Gastrocnemius medialis (tissue), 4 donors: ENCODE results near the gene PTPRB. TPM values are rescaled to one million over a fixed set of nuclear protein-coding genes. Genes with fewer than 3 reads are reported as not detected.

ENCODE experiments used
- ATAC-seq, 2 donors: fragments of 150-250 bp; one replicate each; pipeline ENCODE4 v1.9.1; 2016
- DNase-seq, 2 donors: peaks; one replicate each; pipeline ENCODE4 v3.0.0-alpha.2; 2019
- H3K27ac ChIP-seq, 4 donors: fragments of 200-600 bp; sonication (generic); 1 replicate in 1 of 4; 2 replicates in 3 of 4; pipeline ENCODE4 v1.5.1; 2016 to 2018; ENCODE audit warnings: mild to moderate bottlenecking in 2 of 4, moderate library complexity in 1 of 4
- H3K27me3 ChIP-seq, 3 donors: fragments of 200-600 bp; sonication (generic) in 2 of 3; 1 replicate in 1 of 3; 2 replicates in 2 of 3; pipeline versions ENCODE4 v1.5.1 to v1.6.0; 2016 to 2019; ENCODE audit warnings: mild to moderate bottlenecking in 1 of 3, moderate library complexity in 1 of 3
- H3K36me3 ChIP-seq, 2 donors: fragments of 200-600 bp; sonication (generic) in 1 of 2; one replicate each; pipeline ENCODE4 v1.5.1; 2017 to 2018
- H3K4me1 ChIP-seq, 2 donors: fragments of 200-600 bp; sonication (generic) in 1 of 2; one replicate each; pipeline ENCODE4 v1.5.1; 2016 to 2017; ENCODE audit warnings: mild to moderate bottlenecking in 2 of 2
- H3K4me3 ChIP-seq, 4 donors: fragments of 200-600 bp; sonication (generic) in 3 of 4; 1 replicate in 1 of 4; 2 replicates in 3 of 4; pipeline ENCODE4 v1.5.1; 2016 to 2019; ENCODE audit warnings: mild to moderate bottlenecking in 2 of 4
- H3K9me3 ChIP-seq, 3 donors: fragments of 200-600 bp; sonication (generic) in 2 of 3; 1 replicate in 1 of 3; 2 replicates in 2 of 3; pipeline ENCODE4 v1.5.1; 2016 to 2019
- CTCF ChIP-seq, 5 experiments: fragments of 450-650 bp in 3 of 5; fragments of 200-600 bp in 2 of 5; sonication (generic) in 2 of 5; IDR thresholded peaks in 4 of 5; conservative IDR thresholded peaks in 1 of 5; 1 replicate in 4 of 5; 2 replicates in 1 of 5; pipeline ENCODE4 v1.5.1; 2016 to 2019; ENCODE audit warnings: antibody characterized with exemption in 5 of 5, mild to moderate bottlenecking in 3 of 5, moderate library complexity in 3 of 5
- POLR2A ChIP-seq, 2 donors: fragments of 450-650 bp; IDR thresholded peaks; one replicate each; pipeline ENCODE4 v1.6.1; 2017; ENCODE audit warnings: antibody characterized with exemption in 2 of 2, mild to moderate bottlenecking in 2 of 2, moderate library complexity in 2 of 2
- in situ Hi-C, 4 donors: fragments of 200-750 bp; cut with MboI; loops; one replicate each; pipeline versions ENCODE4 v1.15.0 to v1.8.0; 2017; ENCODE audit warnings: low sequenced_read_pairs in 4 of 4
- intact Hi-C: fragments of 100-400 bp; cut with DNase I; formaldehyde crosslinking; loops from one replicate; pipeline ENCODE4 v1.15.1; 2023; ENCODE audit warnings: low total_unique reads
- total RNA-seq, 4 donors: library from RNA; depleted of rRNA; stranded (reverse); fragments of >200 nt; gene quantifications; one replicate each; pipeline versions ENCODE4 v1.1.0 to v1.2.3, GENCODE V29; 2016

Gene PTPRB
- total RNA-seq, 4 donors from 2014 or later, result 11.7 to 22.7 (median 15.9) TPM

GRCh38 chr12:70608184-70608583 is 29.0 kb downstream of the PTPRB start:
- H3K27me3 ChIP-seq, result peaks cover 0 to 18% (median 5%) of the 10 kb centered on the region in 3 donors
- ATAC-seq, result no peak
- H3K4me1 ChIP-seq, result peaks cover 0 to 3% of the 10 kb centered on the region in 2 donors
- peak overlapping the region in 3 of 4 donors; percentile 63 to 72 (median 70) for H3K27ac ChIP-seq
- H3K4me3 ChIP-seq, result peak overlapping the region; percentile 50 to 59 (median 54)
- intact Hi-C loops (no loop called here), in situ Hi-C loops (no loop called here)
- no peak for DNase-seq
- no peaks in the 10 kb centered on the region for H3K36me3 ChIP-seq
- TF ChIP-seq POLR2A (IDR thresholded peaks at IDR 0.05) (no peak), CTCF (IDR thresholded peaks at IDR 0.05 in 4 of 5, conservative IDR thresholded peaks at IDR 0.05 in 1 of 5) (no peak)
- no peaks in the 10 kb centered on the region for H3K9me3 ChIP-seq

GRCh38 chr12:70607107-70607506 is 30.1 kb downstream of the PTPRB start:
- H3K9me3 ChIP-seq, result no peaks in the 10 kb centered on the region
- TF ChIP-seq POLR2A (IDR thresholded peaks at IDR 0.05), result no peak
- no peak for TF ChIP-seq CTCF (IDR thresholded peaks at IDR 0.05 in 4 of 5, conservative IDR thresholded peaks at IDR 0.05 in 1 of 5)
- in situ Hi-C loops, result no loop called here
- H3K4me1 ChIP-seq, result peaks cover 0 to 3% of the 10 kb centered on the region in 2 donors
- intact Hi-C loops, result no loop called here
- peak overlapping the region; percentile 50 to 59 (median 54) for H3K4me3 ChIP-seq
- ATAC-seq, result no peak
- no peaks in the 10 kb centered on the region for H3K36me3 ChIP-seq
- no peak for DNase-seq
- peaks cover 0 to 18% (median 5%) of the 10 kb centered on the region in 3 donors for H3K27me3 ChIP-seq
- H3K27ac ChIP-seq, result peak overlapping the region; percentile 36 to 72 (median 66)

- peak overlapping the region; percentile 30 to 55 (median 40) for H3K4me3 ChIP-seq
Observed at GRCh38 chr12:70605976-70606375, 31.3 kb downstream of the PTPRB start.

GRCh38 chr12:70604662-70605061 is 32.6 kb downstream of the PTPRB start:
- intact Hi-C loops, result no loop called here
- in situ Hi-C loops, result no loop called here
- DNase-seq, result no peak
- Histone ChIP-seq H3K4me1 (peaks cover 0 to 3% of the 10 kb centered on the region in 2 donors), H3K27me3 (peaks cover 0 to 13% (median 5%) of the 10 kb centered on the region in 3 donors), H3K27ac (peak overlapping the region in 2 of 4 donors; percentile 56 to 70), H3K9me3 (no peaks in the 10 kb centered on the region), H3K4me3 (peak overlapping the region; percentile 30 to 55 (median 40)), H3K36me3 (no peaks in the 10 kb centered on the region)
- ATAC-seq, result no peak
- no peak for TF ChIP-seq POLR2A (IDR thresholded peaks at IDR 0.05)
- TF ChIP-seq CTCF (IDR thresholded peaks at IDR 0.05 in 4 of 5, conservative IDR thresholded peaks at IDR 0.05 in 1 of 5), result no peak

More at GRCh38 chr12:70605976-70606375, 31.3 kb downstream of the PTPRB start:
- ATAC-seq, result no peak
- in situ Hi-C loops, result no loop called here
- Histone ChIP-seq H3K4me1 (peaks cover 0 to 3% of the 10 kb centered on the region in 2 donors), H3K36me3 (no peaks in the 10 kb centered on the region), H3K9me3 (no peaks in the 10 kb centered on the region), H3K27ac (peak overlapping the region in 3 of 4 donors; percentile 13 to 70 (median 56)), H3K27me3 (peaks cover 0 to 17% (median 5%) of the 10 kb centered on the region in 3 donors)
- intact Hi-C loops, result no loop called here
- no peak for TF ChIP-seq CTCF (IDR thresholded peaks at IDR 0.05 in 4 of 5, conservative IDR thresholded peaks at IDR 0.05 in 1 of 5)
- no peak for TF ChIP-seq POLR2A (IDR thresholded peaks at IDR 0.05)
- no peak for DNase-seq

- DNase-seq (no peak), ATAC-seq (no peak)
- no peak for TF ChIP-seq CTCF (IDR thresholded peaks at IDR 0.05 in 4 of 5, conservative IDR thresholded peaks at IDR 0.05 in 1 of 5)
- no peak for TF ChIP-seq POLR2A (IDR thresholded peaks at IDR 0.05)
- in situ Hi-C loops, result no loop called here
- Histone ChIP-seq H3K4me3 (peak overlapping the region in 1 of 4 donors; percentile 30), H3K27ac (peak overlapping the region in 2 of 4 donors; percentile 4 to 28), H3K27me3 (peaks cover 0 to 6% (median 5%) of the 10 kb centered on the region in 3 donors), H3K9me3 (no peaks in the 10 kb centered on the region), H3K4me1 (no peaks in the 10 kb centered on the region), H3K36me3 (no peaks in the 10 kb centered on the region)
- intact Hi-C loops, result no loop called here
Observed at GRCh38 chr12:70603044-70603443, 34.2 kb downstream of the PTPRB start.
